IMR-90 (cell line): Measurements from ENCODE around the gene CYB5A.

ENCODE experiments used
- CTCF ChIP-seq: conservative IDR thresholded peaks from 2 replicates; pipeline ENCODE4 v1.5.1; 2012; ENCODE audit warnings: mild to moderate bottlenecking, low read depth, low read length, improper control_type of control experiment
- MXI1 ChIP-seq: IDR thresholded peaks from 2 replicates; pipeline ENCODE4 v1.6.1; 2012; ENCODE audit warnings: low read depth, mild to moderate bottlenecking, low read length, moderate library complexity, borderline replicate concordance

- TF ChIP-seq CTCF: no peak
- no peak for TF ChIP-seq MXI1
Observed at GRCh38 chr18:74271635-74272034, 20.1 kb downstream of the CYB5A start.
